SK-N-SH (cell line): ENCODE data around the gene ACAT2. TPM values are rescaled to one million over a fixed set of nuclear protein-coding genes. Genes with fewer than 3 reads are reported as not detected.
A peak's percentile ranks its signal among the peaks of the same experiment; 100 is the strongest.

ENCODE experiments used
- CTCF ChIA-PET: fragments of 300-600, 350-600 bp; formaldehyde crosslinking; extraction: SDS; loops from one replicate; lab custom pipeline; 2021; lab: Yijun Ruan, JAX
- POLR2A ChIA-PET: fragments of 350-600 bp; sonication (Branson Sonifier 250); formaldehyde crosslinking; extraction: SDS; loops from one replicate; lab custom pipeline; 2020; ENCODE audit warnings: antibody characterized with exemption, inconsistent platforms; lab: Yijun Ruan, JAX
- DNase-seq: peaks from one replicate; pipeline ENCODE4 v3.0.0; 2012
- H2AFZ ChIP-seq: fragments of 200-600 bp; sonication (generic); 2 replicates; pipeline ENCODE4 v1.8.1; 2016; ENCODE audit warnings: antibody characterized with exemption, mild to moderate bottlenecking, low read depth
- H3F3A ChIP-seq: fragments of 200-600 bp; sonication (generic); replicated peaks from 2 replicates; pipeline ENCODE3; 2016; ENCODE audit warnings: antibody characterized with exemption, mild to moderate bottlenecking; ENCODE audit not compliant: insufficient read depth
- H3K27ac ChIP-seq, 2 experiments: fragments of 200-500 bp in 1 of 2; fragments of 200-600 bp in 1 of 2; sonication (Bioruptor generic) in 1 of 2; sonication (generic), shearing (Covaris generic) in 1 of 2; 2 replicates each; pipeline versions ENCODE4 v1.5.1 to v1.6.1; 2014 to 2016; ENCODE audit warnings: low read depth in 2 of 2, inconsistent platforms in 1 of 2, low read length in 1 of 2, mild to moderate bottlenecking in 1 of 2, mixed read lengths in 1 of 2
- H3K27me3 ChIP-seq: fragments of 200-600 bp; sonication (generic), shearing (Covaris generic); 2 replicates; pipeline ENCODE4 v1.6.1; 2016; ENCODE audit warnings: mixed run types; ENCODE audit not compliant: insufficient read depth
- H3K36me3 ChIP-seq, 2 experiments: fragments of 200-500 bp in 1 of 2; fragments of 200-600 bp in 1 of 2; sonication (Bioruptor generic) in 1 of 2; sonication (generic) in 1 of 2; replicated peaks in 1 of 2; 2 replicates each; pipeline versions ENCODE3 to v1.5.1; 2014 to 2016; ENCODE audit warnings: low read length in 1 of 2, mild to moderate bottlenecking in 1 of 2; ENCODE audit not compliant: insufficient read depth in 2 of 2, control insufficient read depth in 1 of 2
- H3K4me1 ChIP-seq, 2 experiments: fragments of 200-500 bp in 1 of 2; fragments of 200-600 bp in 1 of 2; sonication (Bioruptor generic) in 1 of 2; sonication (generic), shearing (Covaris generic) in 1 of 2; 2 replicates each; pipeline versions ENCODE4 v1.5.1 to v1.6.1; 2014 to 2016; ENCODE audit warnings: low read depth in 1 of 2, low read length in 1 of 2, mixed run types in 1 of 2; ENCODE audit not compliant: insufficient read depth in 2 of 2, control insufficient read depth in 1 of 2
- H3K4me2 ChIP-seq: fragments of 200-600 bp; sonication (generic), shearing (Covaris generic); 2 replicates; pipeline ENCODE4 v1.6.1; 2017; ENCODE audit warnings: mixed run types
- H3K4me3 ChIP-seq, 2 experiments: fragments of 200-500 bp in 1 of 2; fragments of 200-600 bp in 1 of 2; sonication (Bioruptor generic) in 1 of 2; sonication (generic), shearing (Covaris generic) in 1 of 2; 2 replicates each; pipeline versions ENCODE4 v1.5.1 to v1.8.1; 2014 to 2016; ENCODE audit warnings: low read depth in 2 of 2, inconsistent platforms in 1 of 2, low read length in 1 of 2, mild to moderate bottlenecking in 1 of 2, mixed read lengths in 1 of 2, moderate library complexity in 1 of 2
- H3K79me2 ChIP-seq: fragments of 200-600 bp; sonication (generic); 2 replicates; pipeline ENCODE4 v1.8.1; 2017; ENCODE audit warnings: mild to moderate bottlenecking; ENCODE audit not compliant: insufficient read depth
- H3K9ac ChIP-seq: fragments of 200-600 bp; sonication (generic); 2 replicates; pipeline ENCODE4 v1.6.1; 2017; ENCODE audit warnings: mixed run types
- H3K9me2 ChIP-seq: fragments of 200-600 bp; sonication (generic); 2 replicates; pipeline ENCODE4 v1.6.1; 2017; ENCODE audit warnings: mixed run types
- H3K9me3 ChIP-seq: fragments of 200-600 bp; sonication (generic); 2 replicates; pipeline ENCODE4 v1.6.1; 2017; ENCODE audit warnings: mixed run types, mild to moderate bottlenecking, moderate library complexity
- H4K20me1 ChIP-seq: fragments of 200-600 bp; sonication (generic); 2 replicates; pipeline ENCODE4 v1.6.1; 2017; ENCODE audit warnings: mild to moderate bottlenecking, mixed run types; ENCODE audit not compliant: insufficient read depth
- CHD2 ChIP-seq: fragments of 150-350 bp; IDR thresholded peaks from 2 replicates; pipeline ENCODE4 v1.6.1; 2018; ENCODE audit warnings: low read length; ENCODE audit not compliant: partially characterized antibody
- CTCF ChIP-seq: fragments of 200-600 bp; sonication (generic); IDR thresholded peaks from 2 replicates; pipeline ENCODE4 v1.6.1; 2017; ENCODE audit warnings: antibody characterized with exemption, mild to moderate bottlenecking, moderate library complexity
- EZH2phosphoT487 ChIP-seq: fragments of 200-600 bp; sonication (generic); IDR thresholded peaks from 2 replicates; pipeline ENCODE4 v1.6.1; 2017; ENCODE audit warnings: low read depth, mixed run types, mild to moderate bottlenecking, antibody characterized with exemption, moderate library complexity, borderline replicate concordance
- FOSL2 ChIP-seq: IDR thresholded peaks from 2 replicates; pipeline ENCODE4 v1.4.0; 2012; ENCODE audit warnings: low read depth, mild to moderate bottlenecking, moderate library complexity, borderline replicate concordance
- GATA2 ChIP-seq: sonication (generic); formaldehyde crosslinking; IDR thresholded peaks from 2 replicates; pipeline ENCODE4 v1.5.0; 2020; ENCODE audit warnings: mild to moderate bottlenecking, missing genetic modification reagents
- TAF1 ChIP-seq: IDR thresholded peaks from 2 replicates; pipeline ENCODE4 v1.6.1; 2012; ENCODE audit warnings: low read depth, mild to moderate bottlenecking, low read length, moderate library complexity, borderline replicate concordance
- WGBS: methylation state at CpG from one replicate; pipeline ENCODE4 v1.1.6; 2017; ENCODE audit warnings: low lambda C conversion rate; 5-methylcytosine and 5-hydroxymethylcytosine counted together
- polyA plus RNA-seq, 3 experiments: library from polyadenylated mRNA; depleted of rRNA; stranded (reverse); fragments of >200 nt; gene quantifications; 2 replicates each; pipeline ENCODE4 v1.2.3, GENCODE V29; 2012

Gene ACAT2
- polyA plus RNA-seq, 1 of the 3 experiments (the other 2 are of a cell fraction) = 13.1 TPM

- no peak overlapping the region for H3K27ac ChIP-seq
- no peaks in the 10 kb centered on the region for H4K20me1 ChIP-seq
- peaks cover 62 to 67% of the 10 kb centered on the region in 2 experiments for H3K36me3 ChIP-seq
- no peaks in the 10 kb centered on the region for H3K9me3 ChIP-seq
- H2AFZ ChIP-seq = no peak overlapping the region
- 94% methylated on average over 3 of the region's 4 CpGs for WGBS
- ChIA-PET CTCF (interaction anchor here (1.2 kb wide), 1 partner anchor 65 kb away, joined by 4 read pairs; no protein-coding TSS in a partner anchor), POLR2A (no interaction called here)
- peaks cover 53% of the 10 kb centered on the region for H3K79me2 ChIP-seq
- TF ChIP-seq FOSL2 (no peak), EZH2phosphoT487 (no peak), GATA2 (CRISPR knock-in tag) (no peak)
- TF ChIP-seq, all 33 proteins: peak for 0
- Histone ChIP-seq H3K4me1 (peaks cover 6 to 14% of the 10 kb centered on the region in 2 experiments; a peak in 3 of 4 replicates), H3F3A (peaks cover 63% of the 10 kb centered on the region), H3K27me3 (no peaks in the 10 kb centered on the region), H3K4me3 (no peak overlapping the region), H3K9ac (no peak overlapping the region), H3K4me2 (no peak overlapping the region), H3K9me2 (no peaks in the 10 kb centered on the region)
- DNase-seq = no peak
These were observed 5.3 kb upstream of the ACAT2 start for GRCh38 chr6:159756508-159756907.

DNA sequence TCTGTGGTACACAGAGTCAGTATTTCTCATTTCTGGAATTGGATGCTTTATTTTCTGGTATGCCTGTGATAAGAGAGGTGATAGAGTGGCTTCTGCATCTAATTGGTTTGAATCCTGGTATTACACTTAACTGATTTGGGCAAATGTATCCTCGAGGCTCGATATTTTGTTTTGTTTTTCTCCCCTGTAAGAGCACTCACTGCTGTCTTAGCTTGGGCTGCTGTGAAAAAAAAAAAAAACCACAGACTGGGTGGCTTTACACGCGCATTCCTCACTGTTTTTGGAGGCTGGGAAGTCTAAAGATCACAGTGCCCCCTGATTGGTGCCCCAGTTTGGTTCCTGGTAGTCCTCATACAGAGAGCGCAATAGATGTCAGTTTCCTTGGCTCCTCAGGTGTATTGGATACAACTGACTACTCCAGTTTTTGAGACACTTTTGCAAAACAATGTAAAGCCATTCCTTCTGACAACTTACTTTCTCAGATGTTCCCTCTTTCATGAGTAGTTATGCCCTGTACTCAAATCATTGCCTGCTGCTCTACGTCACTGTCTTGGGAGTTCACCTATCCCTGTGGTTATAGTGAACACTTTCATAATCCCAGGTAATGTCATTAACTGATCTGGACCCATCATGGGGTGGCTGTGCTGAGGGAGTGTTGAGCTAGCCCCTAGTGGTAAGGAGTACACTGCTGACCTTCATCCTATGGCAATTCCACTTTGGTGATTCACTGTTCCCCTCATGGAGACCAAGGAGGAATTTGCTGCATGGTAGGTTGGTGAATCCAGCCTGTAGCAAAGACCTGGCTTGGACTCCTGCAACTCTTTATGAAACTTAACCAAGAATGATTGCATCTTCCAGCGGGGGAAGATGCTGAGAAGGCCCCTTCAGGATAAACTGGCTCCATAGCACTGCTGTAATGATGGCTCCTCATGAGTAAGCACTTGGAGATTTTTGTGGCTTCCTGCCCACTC is 3.5 kb upstream of the ACAT2 start:
- Histone ChIP-seq H3F3A (peaks cover 58% of the 10 kb centered on the region), H3K9me3 (no peaks in the 10 kb centered on the region), H3K4me2 (no peak overlapping the region), H3K9me2 (no peaks in the 10 kb centered on the region), H3K4me3 (no peak overlapping the region), H3K36me3 (peaks cover 49 to 50% of the 10 kb centered on the region in 2 experiments), H3K9ac (no peak overlapping the region), H3K4me1 (peaks cover 13 to 20% of the 10 kb centered on the region in 2 experiments), H4K20me1 (no peaks in the 10 kb centered on the region), H2AFZ (no peak overlapping the region), H3K79me2 (peaks cover 46% of the 10 kb centered on the region), H3K27me3 (no peaks in the 10 kb centered on the region), H3K27ac (peak overlapping the region in 1 of 2 experiments; percentile 46; a peak in 2 of 4 replicates)
- no peak for TF ChIP-seq CHD2
- no peak for TF ChIP-seq TAF1
- peak; percentile 49 for TF ChIP-seq CTCF
- peak; percentile 48; the same call in 1 of the 2 replicates for TF ChIP-seq FOSL2
- 92% methylated on average over 6 of the region's 7 CpGs for WGBS
- DNase-seq = no peak
- ChIA-PET CTCF (interaction anchor here (1.1 kb wide), 1 partner anchor 24 kb away, joined by 3 read pairs; no protein-coding TSS in a partner anchor), POLR2A (no interaction called here)
